NCI-H345 (cell line): Measurements from ENCODE around the gene CHCHD5.
A peak's percentile ranks its signal among the peaks of the same experiment; 100 is the strongest.

Experiments
- DNase-seq: peaks from one replicate; lab custom pipeline; 2025; lab: John Stamatoyannopoulos, UW

The CHCHD5 gene

GRCh38 chr2:112625474-112626114 lies 41.2 kb downstream of the CHCHD5 start:
- DNase-seq: no peak

GRCh38 chr2:112626604-112627059 lies 42.2 kb downstream of the CHCHD5 start:
- peak; percentile 76 for DNase-seq

- no peak for DNase-seq
Measured at GRCh38 chr2:112627060-112628040, 42.9 kb downstream of the CHCHD5 start.

GRCh38 chr2:112629224-112629623 lies 44.8 kb downstream of the CHCHD5 start:
- DNase-seq: no peak

GRCh38 chr2:112629823-112630222 lies 45.4 kb downstream of the CHCHD5 start:
- no peak for DNase-seq

DNA sequence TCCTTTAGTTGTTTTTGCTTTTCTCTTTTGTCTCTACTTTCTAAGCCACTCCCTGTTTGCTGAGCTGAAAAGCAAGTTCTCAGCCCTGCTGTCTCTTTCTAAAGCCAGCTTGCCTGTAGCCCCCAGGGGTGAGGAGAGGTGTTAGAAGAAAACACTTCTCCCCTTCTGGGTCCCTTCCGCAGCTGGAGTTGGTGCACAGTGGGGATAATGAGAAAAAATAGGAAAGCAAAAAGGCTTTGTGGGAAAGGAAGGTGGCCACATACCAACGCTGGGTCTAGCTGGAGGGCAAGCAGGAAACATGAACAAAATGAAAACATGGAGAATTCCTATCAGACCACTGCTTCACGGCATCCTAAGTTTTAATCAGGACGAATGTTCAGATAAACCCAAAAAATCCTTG lies 45.9 kb downstream of the CHCHD5 start:
- no peak for DNase-seq

DNA sequence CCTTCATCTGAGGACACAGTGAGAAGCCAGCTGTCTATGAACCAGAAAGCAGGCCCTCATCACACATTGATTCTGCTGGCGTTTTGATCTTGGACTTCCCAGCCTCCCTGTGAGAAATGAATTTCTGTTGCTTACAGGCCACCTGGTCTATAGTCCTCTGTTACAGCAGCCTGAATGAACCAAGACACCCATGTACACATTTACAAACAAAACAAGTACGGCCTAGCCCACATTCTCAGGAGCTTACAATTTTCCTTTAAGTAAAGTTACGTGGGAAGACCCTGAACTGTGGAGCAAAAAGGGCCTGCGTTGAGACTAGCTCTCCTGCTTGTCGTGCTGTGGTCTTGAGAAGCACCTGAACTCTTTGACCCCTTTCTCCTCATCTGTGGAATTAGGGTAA lies 49.3 kb downstream of the CHCHD5 start:
- DNase-seq: no peak

- no peak for DNase-seq
Measured at GRCh38 chr2:112634153-112634873, 49.9 kb downstream of the CHCHD5 start.

DNA sequence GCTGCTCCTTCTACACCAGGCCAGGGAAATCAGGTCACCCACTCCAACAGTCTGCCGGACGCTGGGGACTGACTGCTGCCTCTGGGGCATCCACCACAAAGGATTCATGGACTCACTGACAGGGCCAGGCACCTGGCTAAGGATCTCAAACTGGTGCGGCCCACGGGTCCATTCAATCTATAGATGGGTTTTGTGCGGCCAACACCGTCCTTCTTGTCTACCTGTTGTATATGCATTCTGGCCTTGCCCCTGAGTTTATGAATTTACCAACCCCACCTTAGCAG lies 50.4 kb downstream of the CHCHD5 start:
- DNase-seq: no peak

GRCh38 chr2:112636605-112637288 lies 52.3 kb downstream of the CHCHD5 start:
- no peak for DNase-seq

DNA sequence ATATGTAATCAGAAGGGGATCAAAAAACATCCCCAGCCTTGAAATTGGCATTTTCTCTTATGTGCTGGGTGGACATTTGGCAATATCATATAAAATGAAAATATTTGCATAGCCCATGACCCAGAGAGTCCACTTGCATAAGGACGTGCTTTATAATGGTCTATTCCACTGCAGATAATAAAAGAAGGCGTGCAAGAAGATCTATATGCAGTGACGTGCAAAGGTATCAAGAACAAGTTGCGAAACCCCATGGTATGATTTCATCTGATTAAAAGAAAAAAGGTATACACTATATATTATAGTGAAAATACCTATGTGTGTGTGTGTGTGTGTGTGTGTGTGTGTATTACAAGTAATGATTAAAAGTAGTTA lies 52.9 kb downstream of the CHCHD5 start:
- DNase-seq: no peak
